PC-9 (cell line): ENCODE measurements around the gene SNX32.

Experiments
- CTCF ChIP-seq: fragments of 200-600 bp; sonication (generic); conservative IDR thresholded peaks from 2 replicates; pipeline ENCODE4 v1.6.1; 2017; ENCODE audit warnings: mixed run types, antibody characterized with exemption, mild to moderate bottlenecking, moderate library complexity
- EZH2 ChIP-seq: fragments of 200-600 bp; sonication (generic); IDR thresholded peaks from 2 replicates; pipeline ENCODE4 v1.8.0; 2017; ENCODE audit warnings: antibody characterized with exemption, low read depth

- no peak for TF ChIP-seq CTCF
- TF ChIP-seq EZH2 = no peak
These were observed 21.4 kb downstream of the SNX32 start for GRCh38 chr11:65854852-65855837.
